Lung (tissue), 12 donors: ENCODE measurements around the gene FNIP2. TPM values are rescaled to one million over a fixed set of nuclear protein-coding genes. Genes with fewer than 3 reads are reported as not detected.

Source experiments
- ATAC-seq: fragments of 200-7000 bp; cut with Tn5 transposase; one replicate; pipeline ENCODE4 v1.9.1; 2020; ENCODE audit warnings: moderate number of reproducible peaks; ENCODE audit not compliant: insufficient read depth, low FRiP score
- DNase-seq, 3 donors: peaks; one replicate each; pipeline ENCODE4 v3.0.0-alpha.2; 2013 to 2017
- H3K27ac ChIP-seq, 2 donors: one replicate each; pipeline ENCODE4 v1.5.1; 2013; ENCODE audit warnings: mild to moderate bottlenecking in 2 of 2, moderate library complexity in 2 of 2, control low read depth in 1 of 2, inconsistent platforms in 1 of 2, low read depth in 1 of 2, low read length in 1 of 2
- H3K27me3 ChIP-seq, 3 donors: one replicate each; pipeline ENCODE4 v1.5.1; 2013; ENCODE audit warnings: low read length in 2 of 3; ENCODE audit not compliant: control insufficient read depth in 3 of 3, insufficient read depth in 3 of 3
- H3K36me3 ChIP-seq, 4 donors: one replicate each; pipeline ENCODE4 v1.5.1; 2013; ENCODE audit warnings: low read length in 4 of 4, mild to moderate bottlenecking in 1 of 4, moderate library complexity in 1 of 4; ENCODE audit not compliant: control insufficient read depth in 4 of 4, insufficient read depth in 4 of 4
- H3K4me1 ChIP-seq, 5 donors: one replicate each; pipeline ENCODE4 v1.5.1; 2013; ENCODE audit warnings: low read length in 5 of 5, mild to moderate bottlenecking in 2 of 5, moderate library complexity in 1 of 5; ENCODE audit not compliant: control insufficient read depth in 5 of 5, insufficient read depth in 5 of 5
- H3K4me3 ChIP-seq: one replicate; pipeline ENCODE4 v1.5.1; 2013; ENCODE audit warnings: mild to moderate bottlenecking, control low read depth, moderate library complexity
- H3K9ac ChIP-seq, 2 donors: one replicate each; pipeline ENCODE4 v1.5.1; 2013; ENCODE audit warnings: low read length in 2 of 2, control low read depth in 1 of 2; ENCODE audit not compliant: insufficient read depth in 1 of 2
- H3K9me3 ChIP-seq, 4 donors: one replicate each; pipeline ENCODE4 v1.5.1; 2013; ENCODE audit warnings: low read length in 3 of 4, mild to moderate bottlenecking in 1 of 4, moderate library complexity in 1 of 4; ENCODE audit not compliant: control insufficient read depth in 4 of 4, insufficient read depth in 3 of 4
- CTCF ChIP-seq: IDR thresholded peaks from 2 replicates; pipeline ENCODE4 v1.5.1; 2012; ENCODE audit warnings: mild to moderate bottlenecking; ENCODE audit errors: control extremely low read depth, extremely low read depth
- WGBS, 2 donors: extraction: QIAGEN DNeasy Blood & Tissue Kit; methylation state at CpG; one replicate each; pipeline ENCODE4 v1.1.7; 2013; 5-methylcytosine and 5-hydroxymethylcytosine counted together
- polyA plus RNA-seq, 2 donors: library from polyadenylated mRNA; stranded (reverse); fragments of 200-250 nt; gene quantifications; one replicate each; pipeline ENCODE4 v1.2.1, GENCODE V29; 2013
- total RNA-seq, 2 donors: library from RNA; depleted of rRNA in 1 of 2; stranded (reverse); fragments of >200 nt in 1 of 2; gene quantifications; one replicate each; pipeline ENCODE4 v1.2.1, GENCODE V29; 2014 to 2021
- donor health status: control.
- donor health status: control.
- donor health status: Bipolar disorder and iron deficiency.
- donor health status: healthy.
- donor health status: DM: yes; HTN: yes; CAD: no.

Gene FNIP2
- total and polyA plus RNA-seq, 4 donors: 12.1 to 150 (median 44.6) TPM

- Histone ChIP-seq H3K4me1 (no peaks in the 10 kb centered on the region), H3K27me3 (no peaks in the 10 kb centered on the region), H3K9me3 (no peaks in the 10 kb centered on the region), H3K4me3 (no peak overlapping the region), H3K9ac (no peak overlapping the region), H3K36me3 (no peaks in the 10 kb centered on the region), H3K27ac (no peak overlapping the region)
- ATAC-seq (peak; percentile 64), DNase-seq (peak in 1 of 3 donors; percentile 5)
- TF ChIP-seq CTCF: no peak
- WGBS, 2 donors: 26 to 46% methylated on average over 6 of the region's 6 CpGs
These were observed 167.4 kb downstream of the FNIP2 start for GRCh38 chr4:158936238-158936637.

- DNase-seq (no peak), ATAC-seq (no peak)
These were observed 169.6 kb downstream of the FNIP2 start for GRCh38 chr4:158938220-158939044.

GRCh38 chr4:158940271-158940670 lies 171.4 kb downstream of the FNIP2 start:
- TF ChIP-seq CTCF: no peak
- no peak overlapping the region for H3K27ac ChIP-seq
- H3K4me3 ChIP-seq: no peak overlapping the region
- ATAC-seq (no peak), DNase-seq (no peak)
- H3K4me1 ChIP-seq: no peaks in the 10 kb centered on the region
- 51 to 75% methylated on average over 2 of the region's 2 CpGs for WGBS, 2 donors
- peaks cover 0 to 2% (median 0%) of the 10 kb centered on the region in 3 donors for H3K27me3 ChIP-seq
- no peaks in the 10 kb centered on the region for H3K9me3 ChIP-seq
- H3K9ac ChIP-seq: no peak overlapping the region
- no peaks in the 10 kb centered on the region for H3K36me3 ChIP-seq

More at GRCh38 chr4:158938220-158939044, 169.6 kb downstream of the FNIP2 start:
- no peak overlapping the region for H3K9ac ChIP-seq
- H3K4me1 ChIP-seq: no peaks in the 10 kb centered on the region
- H3K9me3 ChIP-seq: no peaks in the 10 kb centered on the region
- H3K27me3 ChIP-seq: peaks cover 0 to 2% (median 0%) of the 10 kb centered on the region in 3 donors
- no peak for TF ChIP-seq CTCF
- no peak overlapping the region for H3K27ac ChIP-seq
- 89 to 97% methylated on average over 4 of the region's 4 CpGs for WGBS, 2 donors
- H3K4me3 ChIP-seq: no peak overlapping the region
- H3K36me3 ChIP-seq: no peaks in the 10 kb centered on the region
